Measurements from ENCODE around the gene SLIRP. TPM values are rescaled to one million over a fixed set of nuclear protein-coding genes. Genes with fewer than 3 reads are reported as not detected.

Gene SLIRP
- total and polyA plus RNA-seq, 9 donors: 61.6 to 146 (median 78.3) TPM

DNA sequence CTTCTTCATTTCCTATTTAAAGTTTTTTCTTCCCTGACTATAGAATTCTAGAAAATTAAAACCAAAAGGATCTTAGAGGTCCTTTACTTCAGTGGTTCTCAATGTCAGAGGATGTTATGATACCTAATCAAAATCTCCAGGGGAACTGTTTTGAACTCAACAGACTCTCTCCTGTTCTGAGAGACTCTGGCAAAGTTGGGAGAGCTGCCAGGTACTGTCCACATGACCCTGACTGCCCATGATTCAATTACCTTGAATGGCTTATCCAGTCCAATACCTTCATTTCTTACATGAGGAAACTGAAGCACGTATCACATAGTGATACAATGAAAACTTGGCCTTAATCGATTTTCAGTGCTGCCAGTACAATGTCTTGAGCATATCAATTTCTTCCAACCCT, 16.6 kb upstream of the SLIRP start:
- DNase-seq: no peak
- H3K9me3 ChIP-seq: no peaks in the 10 kb centered on the region
- intact Hi-C loops (cut with DNase I): no loop called here
- H3K4me3 ChIP-seq: no peak overlapping the region
- TF ChIP-seq EP300 (IDR thresholded peaks at IDR 0.05) (no peak), POLR2A (IDR thresholded peaks at IDR 0.05) (no peak)
- TF ChIP-seq, protein P1, sequence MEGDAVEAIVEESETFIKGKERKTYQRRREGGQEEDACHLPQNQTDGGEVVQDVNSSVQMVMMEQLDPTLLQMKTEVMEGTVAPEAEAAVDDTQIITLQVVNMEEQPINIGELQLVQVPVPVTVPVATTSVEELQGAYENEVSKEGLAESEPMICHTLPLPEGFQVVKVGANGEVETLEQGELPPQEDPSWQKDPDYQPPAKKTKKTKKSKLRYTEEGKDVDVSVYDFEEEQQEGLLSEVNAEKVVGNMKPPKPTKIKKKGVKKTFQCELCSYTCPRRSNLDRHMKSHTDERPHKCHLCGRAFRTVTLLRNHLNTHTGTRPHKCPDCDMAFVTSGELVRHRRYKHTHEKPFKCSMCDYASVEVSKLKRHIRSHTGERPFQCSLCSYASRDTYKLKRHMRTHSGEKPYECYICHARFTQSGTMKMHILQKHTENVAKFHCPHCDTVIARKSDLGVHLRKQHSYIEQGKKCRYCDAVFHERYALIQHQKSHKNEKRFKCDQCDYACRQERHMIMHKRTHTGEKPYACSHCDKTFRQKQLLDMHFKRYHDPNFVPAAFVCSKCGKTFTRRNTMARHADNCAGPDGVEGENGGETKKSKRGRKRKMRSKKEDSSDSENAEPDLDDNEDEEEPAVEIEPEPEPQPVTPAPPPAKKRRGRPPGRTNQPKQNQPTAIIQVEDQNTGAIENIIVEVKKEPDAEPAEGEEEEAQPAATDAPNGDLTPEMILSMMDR (IDR thresholded peaks at IDR 0.05): no peak
- H3K4me1 ChIP-seq (ENCODE audit: insufficient read depth): no peaks in the 10 kb centered on the region
- no peak overlapping the region for H3K27ac ChIP-seq
- WGBS, 3 donors: 82 to 93% (median 91%) methylated on average over 2 of the region's 2 CpGs
- H3K27me3 ChIP-seq: no peaks in the 10 kb centered on the region
- H3K36me3 ChIP-seq: no peaks in the 10 kb centered on the region

DNA sequence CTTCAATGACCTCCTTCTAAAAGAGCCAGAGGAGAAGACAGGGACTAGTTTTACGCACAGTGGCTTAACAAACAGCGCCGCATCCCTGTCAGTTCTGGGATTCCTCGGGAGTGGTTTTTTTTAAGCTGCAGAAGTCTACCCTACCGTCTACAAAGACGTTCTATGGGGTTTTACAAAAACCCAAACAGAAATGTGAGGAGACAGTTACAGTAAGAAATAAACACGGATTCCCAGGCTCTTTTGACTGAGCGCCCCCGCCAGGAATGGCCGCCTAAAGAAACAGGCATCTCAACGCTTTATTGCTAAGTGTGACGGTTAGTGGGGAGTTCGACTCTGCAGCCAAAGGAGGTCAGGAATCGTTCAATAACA, 564 bp upstream of the SLIRP start:
- 0 to 2% (median 1%) methylated on average over 14 of the region's 14 CpGs for WGBS, 3 donors
- Histone ChIP-seq H3K4me1 (ENCODE audit: insufficient read depth) (peaks cover 4% of the 10 kb centered on the region), H3K9me3 (no peaks in the 10 kb centered on the region), H3K36me3 (no peaks in the 10 kb centered on the region), H3K27me3 (no peaks in the 10 kb centered on the region), H3K4me3 (peak overlapping the region; percentile 83), H3K27ac (no peak overlapping the region)
- no peak for TF ChIP-seq POLR2A (IDR thresholded peaks at IDR 0.05)
- TF ChIP-seq, protein P1 (IDR thresholded peaks at IDR 0.05): no peak
- no peak for TF ChIP-seq EP300 (IDR thresholded peaks at IDR 0.05)
- DNase-seq: no peak
- intact Hi-C loops (cut with DNase I): no loop called here

DNA sequence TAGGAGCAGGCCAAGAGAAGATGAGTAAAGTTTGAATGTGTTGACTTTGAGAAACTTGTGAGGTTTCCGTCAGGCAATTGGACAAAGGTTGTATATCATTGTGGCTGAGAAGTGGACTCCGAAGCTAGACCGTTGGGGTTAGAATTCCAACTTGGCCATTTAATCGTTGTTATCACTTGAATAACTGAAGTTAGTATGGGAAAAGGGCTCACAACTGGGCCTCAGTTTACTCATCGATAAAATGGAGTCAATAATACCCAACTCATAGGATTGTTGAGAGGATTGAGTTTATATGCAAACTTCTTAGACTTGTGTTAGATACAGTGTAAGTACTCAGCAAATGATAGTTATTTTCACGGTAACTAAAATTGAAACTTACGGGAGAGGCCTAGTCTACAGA, 846 bp downstream of the SLIRP start:
- intact Hi-C loops (cut with DNase I): no loop called here
- H3K27me3 ChIP-seq: no peaks in the 10 kb centered on the region
- no peak overlapping the region for H3K27ac ChIP-seq
- no peaks in the 10 kb centered on the region for H3K9me3 ChIP-seq
- DNase-seq: no peak
- no peaks in the 10 kb centered on the region for H3K36me3 ChIP-seq
- TF ChIP-seq, protein P1 (IDR thresholded peaks at IDR 0.05): no peak
- no peak for TF ChIP-seq POLR2A (IDR thresholded peaks at IDR 0.05)
- 6 to 19% (median 7%) methylated on average over 7 of the region's 7 CpGs for WGBS, 3 donors
- H3K4me1 ChIP-seq (ENCODE audit: insufficient read depth): peaks cover 4% of the 10 kb centered on the region
- H3K4me3 ChIP-seq: peak overlapping the region; percentile 83

DNA sequence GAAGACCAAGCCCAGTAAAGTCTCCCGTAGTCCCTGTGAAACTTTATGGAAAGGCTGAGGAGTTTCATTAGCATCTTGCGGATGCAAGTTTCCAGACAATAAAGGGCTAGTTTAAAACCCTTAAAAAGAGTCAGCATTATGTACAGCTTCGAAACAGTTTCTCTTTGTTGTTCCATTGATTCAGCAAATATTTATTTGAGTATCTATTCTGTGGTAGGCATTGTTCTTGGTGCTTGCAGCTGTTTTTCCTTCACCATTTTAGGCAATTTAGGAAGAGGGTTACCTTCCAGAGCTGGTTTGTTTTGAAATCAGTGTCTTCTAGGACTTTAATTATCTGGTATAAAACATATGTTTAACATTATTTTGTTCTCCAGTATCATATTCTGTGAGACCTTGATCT, 1.5 kb downstream of the SLIRP start:
- H3K4me1 ChIP-seq (ENCODE audit: insufficient read depth): peaks cover 4% of the 10 kb centered on the region
- intact Hi-C loops (cut with DNase I): no loop called here
- WGBS, 3 donors: 38 to 61% (median 52%) methylated on average over 3 of the region's 3 CpGs

More for the DNA sequence above, 1.5 kb downstream of the SLIRP start:
- Histone ChIP-seq H3K27ac (no peak overlapping the region), H3K4me3 (peak overlapping the region; percentile 83), H3K9me3 (no peaks in the 10 kb centered on the region), H3K27me3 (no peaks in the 10 kb centered on the region), H3K36me3 (no peaks in the 10 kb centered on the region)
- TF ChIP-seq POLR2A (IDR thresholded peaks at IDR 0.05) (no peak), EP300 (IDR thresholded peaks at IDR 0.05) (no peak)
- TF ChIP-seq, protein P1 (IDR thresholded peaks at IDR 0.05): no peak
- DNase-seq: no peak
